ENCODE data around the gene TMEM187.

DNA sequence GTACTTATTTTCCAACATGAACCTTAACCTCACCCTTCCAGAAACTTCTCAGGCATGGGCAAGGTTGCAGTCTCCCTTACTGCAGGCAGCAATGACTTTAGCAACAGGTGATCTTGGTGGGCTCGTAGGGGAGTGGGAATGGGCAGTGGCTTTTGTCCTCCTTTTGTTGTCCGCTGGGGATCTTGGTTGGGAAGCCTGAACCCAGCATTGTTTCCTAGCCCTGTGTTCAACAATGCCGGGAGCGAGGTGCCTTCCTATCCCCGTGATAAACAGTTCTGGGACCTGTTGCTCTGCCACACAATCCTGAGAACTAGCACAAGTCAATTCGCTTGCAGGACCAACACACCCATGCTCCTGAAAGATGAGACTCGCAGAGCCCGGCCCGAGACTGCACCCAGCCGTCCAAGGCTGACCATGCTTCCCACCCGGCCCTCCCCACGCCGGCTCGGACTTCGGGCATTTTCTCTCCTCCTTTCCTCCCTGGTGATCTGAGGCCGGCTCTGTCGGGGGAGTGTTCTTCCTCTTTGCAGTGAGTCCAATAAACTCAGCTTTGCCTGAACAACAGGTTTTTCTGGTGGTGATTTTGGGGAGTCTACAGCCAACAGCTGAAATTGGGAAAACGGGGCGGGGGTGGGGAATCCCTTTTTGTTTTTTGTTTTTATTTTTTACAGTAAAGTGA lies 26.9 kb downstream of the TMEM187 start:
- TF ChIP-seq, protein P1, sequence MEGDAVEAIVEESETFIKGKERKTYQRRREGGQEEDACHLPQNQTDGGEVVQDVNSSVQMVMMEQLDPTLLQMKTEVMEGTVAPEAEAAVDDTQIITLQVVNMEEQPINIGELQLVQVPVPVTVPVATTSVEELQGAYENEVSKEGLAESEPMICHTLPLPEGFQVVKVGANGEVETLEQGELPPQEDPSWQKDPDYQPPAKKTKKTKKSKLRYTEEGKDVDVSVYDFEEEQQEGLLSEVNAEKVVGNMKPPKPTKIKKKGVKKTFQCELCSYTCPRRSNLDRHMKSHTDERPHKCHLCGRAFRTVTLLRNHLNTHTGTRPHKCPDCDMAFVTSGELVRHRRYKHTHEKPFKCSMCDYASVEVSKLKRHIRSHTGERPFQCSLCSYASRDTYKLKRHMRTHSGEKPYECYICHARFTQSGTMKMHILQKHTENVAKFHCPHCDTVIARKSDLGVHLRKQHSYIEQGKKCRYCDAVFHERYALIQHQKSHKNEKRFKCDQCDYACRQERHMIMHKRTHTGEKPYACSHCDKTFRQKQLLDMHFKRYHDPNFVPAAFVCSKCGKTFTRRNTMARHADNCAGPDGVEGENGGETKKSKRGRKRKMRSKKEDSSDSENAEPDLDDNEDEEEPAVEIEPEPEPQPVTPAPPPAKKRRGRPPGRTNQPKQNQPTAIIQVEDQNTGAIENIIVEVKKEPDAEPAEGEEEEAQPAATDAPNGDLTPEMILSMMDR (IDR thresholded peaks at IDR 0.05): no peak
- TF ChIP-seq POLR2A (IDR thresholded peaks at IDR 0.05) (no peak), EP300 (IDR thresholded peaks at IDR 0.05) (no peak)

All from ovary (tissue), 3 donors.